Ishikawa (cell line): ENCODE measurements around the gene ASXL3.

Source experiments
- CEBPB ChIP-seq: IDR thresholded peaks from 2 replicates; pipeline ENCODE4 v1.6.1; 2012
- CREB1 ChIP-seq: IDR thresholded peaks from 2 replicates; pipeline ENCODE4 v1.6.1; 2012; ENCODE audit warnings: low read depth
- MAX ChIP-seq: IDR thresholded peaks from 2 replicates; pipeline ENCODE4 v1.6.1; 2012
- NFIC ChIP-seq: IDR thresholded peaks from 2 replicates; pipeline ENCODE4 v1.6.1; 2012
- TAF1 ChIP-seq: IDR thresholded peaks from 2 replicates; pipeline ENCODE4 v1.6.1; 2012; ENCODE audit warnings: low read depth, mild to moderate bottlenecking
- TCF12 ChIP-seq: IDR thresholded peaks from 2 replicates; pipeline ENCODE4 v1.6.1; 2012; ENCODE audit warnings: low read depth
- TEAD4 ChIP-seq: IDR thresholded peaks from 2 replicates; pipeline ENCODE4 v1.6.1; 2012

- TF ChIP-seq NFIC (no peak), CEBPB (no peak), TEAD4 (no peak), CREB1 (no peak), TCF12 (no peak), TAF1 (no peak), MAX (no peak)
Measured at GRCh38 chr18:33750366-33750765, 172.3 kb downstream of the ASXL3 start.
